Activated gamma-delta T cell treated with Interleukin-2 at 50 U/mL for 16 hours (primary cell): Measurements from ENCODE around the gene EIF4G3.
A peak's percentile ranks its signal among the peaks of the same experiment; 100 is the strongest.
"Not testable (repeated sequence)": the region's sequence is repeated elsewhere in the genome, so short reads cannot be mapped to it uniquely, and the experiment has no call there.

ENCODE experiments used
- DNase-seq: peaks from one replicate; pipeline ENCODE4 v3.0.0-alpha.2; 2020

EIF4G3 gene

GRCh38 chr1:21176586-21177555 lies at the start of gene EIF4G3:
EIF4G3 (minus strand) TSS chr1:21176897; CDS start chr1:21002742, 174,155 bp downstream.
- DNase-seq = peak; percentile 100

DNA sequence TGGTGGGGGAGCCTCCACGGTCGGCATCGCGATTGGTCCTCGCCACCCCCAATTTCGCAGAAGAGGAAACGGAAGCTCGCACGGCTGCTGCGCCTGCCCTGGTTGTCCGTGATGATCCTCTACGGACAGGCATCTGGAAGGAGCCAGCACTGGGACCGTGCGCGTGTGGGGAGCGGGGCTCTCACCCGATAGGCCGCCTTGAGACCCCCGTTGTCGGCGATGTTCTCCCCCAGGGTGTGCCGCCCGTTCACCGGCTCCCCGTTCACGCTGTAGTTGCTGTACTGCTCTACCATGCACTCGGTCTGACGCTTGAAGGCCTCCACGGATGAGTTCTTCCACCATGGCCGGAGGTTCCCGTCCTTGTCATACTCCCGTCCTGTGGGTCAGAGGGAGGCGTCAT lies 48.4 kb upstream of the EIF4G3 start:
- DNase-seq = no peak

- DNase-seq = no peak
Observed at GRCh38 chr1:21220815-21221214, 44.1 kb upstream of the EIF4G3 start.

DNA sequence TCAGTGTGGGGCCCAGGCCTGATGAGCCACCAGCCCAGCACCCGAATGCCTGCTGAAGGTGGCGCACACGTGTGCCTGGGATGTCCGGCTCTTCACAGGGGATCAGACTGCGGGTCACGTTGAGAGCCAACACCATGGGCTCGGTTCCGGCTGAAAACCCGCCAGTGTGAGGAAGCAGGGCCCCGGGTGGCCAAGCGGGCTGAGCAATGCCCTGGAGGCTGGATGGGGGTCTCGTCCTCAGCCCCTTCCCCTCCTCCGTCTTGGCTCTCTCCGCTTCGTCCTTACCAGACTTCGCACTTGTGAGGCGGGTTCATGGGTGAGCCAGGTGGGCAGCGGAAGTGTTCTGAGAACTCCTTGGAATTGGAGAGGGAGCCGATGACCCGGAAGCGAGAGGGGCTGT lies 43.0 kb upstream of the EIF4G3 start:
- DNase-seq = no peak

DNA sequence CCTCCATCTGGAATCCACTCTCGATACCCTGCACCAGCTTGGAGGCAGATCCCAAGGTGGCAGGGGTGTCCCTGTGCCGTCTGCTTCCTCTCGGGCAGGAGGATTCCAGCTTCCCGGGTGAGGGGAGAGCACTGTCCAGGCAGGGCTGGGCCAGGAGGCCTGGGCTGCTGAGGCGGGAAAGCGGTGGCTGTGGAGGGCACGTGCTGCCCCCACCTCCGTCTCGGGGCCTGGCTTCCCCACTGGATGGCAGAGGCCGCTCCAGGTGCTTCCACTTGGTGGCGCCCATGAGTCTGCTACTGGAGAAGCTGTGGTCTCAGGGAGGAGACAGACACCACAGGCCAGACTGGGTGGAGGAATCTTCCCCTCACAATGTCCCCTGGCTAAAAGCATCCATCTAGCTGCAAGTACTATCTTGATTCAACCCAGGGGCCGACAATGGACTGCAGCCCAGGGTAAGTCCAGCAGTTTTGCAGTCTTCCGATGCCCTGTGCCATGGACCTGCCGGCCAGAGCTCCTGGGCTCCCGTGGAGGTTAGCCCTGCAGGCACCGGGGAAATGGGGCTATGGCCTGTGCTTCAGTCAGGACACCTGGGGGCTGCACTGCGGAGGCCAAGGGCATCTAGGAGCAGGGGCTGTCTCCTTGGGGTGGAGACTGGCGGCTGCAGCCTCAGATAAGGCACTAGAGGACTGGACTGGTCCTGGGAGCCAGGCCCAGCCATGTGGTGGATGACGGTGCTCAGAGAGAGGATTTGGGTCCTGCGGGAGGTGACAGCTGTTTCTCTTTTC lies 41.3 kb upstream of the EIF4G3 start:
- DNase-seq = no peak

DNA sequence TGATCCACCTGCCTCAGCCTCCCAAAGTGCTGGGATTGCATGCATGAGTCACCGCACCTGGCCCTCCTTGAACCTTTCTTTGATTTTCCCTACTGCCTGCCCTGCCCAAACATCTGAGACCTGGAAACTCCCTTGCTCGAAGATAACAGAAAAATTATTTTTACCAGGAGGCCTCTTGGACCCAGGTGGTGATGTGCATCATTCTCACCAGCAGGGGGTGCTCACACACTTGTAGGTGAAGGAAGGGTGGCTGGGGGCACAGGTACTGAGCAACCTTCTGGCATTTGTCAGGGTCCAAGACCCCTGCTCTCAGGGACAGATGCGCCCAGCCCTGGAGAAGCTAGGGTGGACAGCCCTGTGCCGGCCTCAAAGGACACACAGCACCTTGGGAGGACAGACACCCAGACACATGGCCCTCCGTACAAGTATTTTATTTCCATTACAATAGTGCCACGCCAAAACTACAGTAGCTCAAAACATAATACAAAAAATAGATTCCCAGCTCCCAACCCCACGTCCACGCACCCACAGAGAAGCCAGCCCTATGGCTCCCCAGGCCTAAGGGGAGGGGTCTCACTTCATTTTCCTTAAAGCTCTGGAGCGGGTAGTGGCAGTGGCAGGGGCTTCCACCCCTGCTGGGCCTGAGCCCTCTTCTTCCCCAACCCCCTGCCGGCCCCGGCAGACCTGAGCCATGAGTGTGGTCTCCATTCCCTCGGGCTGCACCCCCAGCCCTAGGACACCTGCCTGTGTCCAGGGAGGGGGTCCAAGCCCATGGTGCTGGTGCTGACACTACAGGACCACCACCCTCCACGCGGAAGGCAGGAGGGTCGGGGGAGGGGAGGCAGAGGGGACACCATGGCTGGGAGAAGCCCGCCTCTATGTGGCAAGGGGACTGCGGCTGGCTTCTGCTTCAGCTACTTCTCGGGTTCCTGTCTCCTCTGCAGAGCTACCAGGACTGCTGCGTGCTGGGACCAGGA lies 40.4 kb upstream of the EIF4G3 start:
- DNase-seq = peak; percentile 65

DNA sequence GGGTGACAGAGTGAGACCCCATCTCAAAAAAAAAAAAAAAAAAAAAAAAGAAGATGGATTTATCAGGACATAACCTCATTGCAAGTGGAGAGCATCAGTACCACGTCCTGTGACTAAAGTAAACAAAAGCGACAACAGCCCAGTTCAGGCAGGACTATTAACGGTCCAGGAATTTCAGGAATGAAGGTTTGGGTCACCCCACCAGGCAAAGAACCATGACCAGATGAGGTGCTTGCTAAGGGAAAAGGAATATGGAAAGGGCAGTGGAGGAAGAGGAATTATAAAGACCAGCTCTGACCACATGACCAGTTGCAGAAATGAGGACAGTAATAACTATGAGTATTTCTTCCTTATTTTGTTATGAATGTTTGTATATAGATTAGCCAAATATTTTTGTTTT lies 35.4 kb upstream of the EIF4G3 start:
- no peak for DNase-seq

GRCh38 chr1:21208137-21208700 lies 31.5 kb upstream of the EIF4G3 start:
- not testable (repeated sequence) for DNase-seq

DNA sequence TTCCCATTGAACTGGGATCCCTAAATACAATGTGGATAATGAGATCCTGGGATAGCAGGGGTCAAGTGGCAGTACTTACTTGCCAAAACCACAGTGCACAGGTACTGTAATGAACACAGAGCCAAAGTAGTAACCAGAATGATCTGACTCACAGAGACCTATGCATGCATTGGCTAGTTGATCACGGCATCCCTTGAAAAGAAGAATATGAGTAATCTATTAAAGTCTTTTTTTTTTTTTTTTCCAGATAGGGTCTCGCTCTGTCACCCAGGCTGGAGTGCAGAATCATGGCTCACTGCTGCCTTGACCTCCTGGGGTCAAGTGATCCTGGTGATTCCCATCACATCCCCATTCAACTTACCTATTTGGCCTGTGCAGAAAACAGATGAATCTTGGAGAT lies 29.4 kb upstream of the EIF4G3 start:
- no peak for DNase-seq

GRCh38 chr1:21205416-21205815 lies 28.7 kb upstream of the EIF4G3 start:
- no peak for DNase-seq

DNA sequence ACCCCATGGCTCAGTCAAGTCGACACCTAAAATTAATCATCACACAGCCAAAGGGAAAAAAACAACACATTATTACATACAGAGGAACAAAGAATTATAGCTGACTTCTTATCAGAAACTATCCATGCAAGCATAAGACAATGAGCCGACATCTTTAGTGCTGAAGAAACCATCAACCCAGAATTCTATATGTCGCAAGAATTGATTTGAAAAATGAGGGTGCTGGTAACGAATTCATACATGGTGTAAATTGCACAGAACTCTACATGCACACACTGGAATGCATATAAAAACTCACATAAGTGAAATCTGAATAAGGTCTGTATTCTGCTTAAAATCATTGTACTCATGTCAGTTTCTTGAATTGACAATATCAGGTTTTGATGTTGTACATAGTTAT lies 25.0 kb upstream of the EIF4G3 start:
- DNase-seq = no peak

GRCh38 chr1:21201238-21201637 lies 24.5 kb upstream of the EIF4G3 start:
- DNase-seq = not testable (repeated sequence)

DNA sequence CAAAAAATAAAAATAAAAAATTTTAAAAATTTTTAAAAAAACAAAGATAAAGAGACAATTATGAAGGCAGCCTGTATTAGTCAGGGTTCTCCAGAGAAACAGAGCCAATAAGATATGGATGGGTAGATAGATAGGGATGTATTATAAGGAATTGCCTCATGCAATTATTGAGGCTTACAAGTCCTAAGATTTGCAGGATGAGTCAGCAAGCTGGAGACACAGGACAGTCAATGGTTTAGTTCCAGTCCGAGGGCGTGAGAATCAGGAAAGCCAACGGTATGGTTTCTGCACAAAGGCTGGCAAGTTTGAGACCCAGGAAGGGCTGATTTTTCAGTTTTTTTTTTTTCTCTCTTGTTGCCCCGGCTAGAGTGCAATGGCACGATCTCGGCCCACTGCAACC lies 24.1 kb upstream of the EIF4G3 start:
- no peak for DNase-seq

GRCh38 chr1:21198929-21199328 lies 22.2 kb upstream of the EIF4G3 start:
- no peak for DNase-seq

GRCh38 chr1:21192871-21193270 lies 16.2 kb upstream of the EIF4G3 start:
- no peak for DNase-seq

- no peak for DNase-seq
Observed at GRCh38 chr1:21192284-21192683, 15.6 kb upstream of the EIF4G3 start.

- DNase-seq = not testable (repeated sequence)
Observed at GRCh38 chr1:21190771-21191170, 14.1 kb upstream of the EIF4G3 start.

DNA sequence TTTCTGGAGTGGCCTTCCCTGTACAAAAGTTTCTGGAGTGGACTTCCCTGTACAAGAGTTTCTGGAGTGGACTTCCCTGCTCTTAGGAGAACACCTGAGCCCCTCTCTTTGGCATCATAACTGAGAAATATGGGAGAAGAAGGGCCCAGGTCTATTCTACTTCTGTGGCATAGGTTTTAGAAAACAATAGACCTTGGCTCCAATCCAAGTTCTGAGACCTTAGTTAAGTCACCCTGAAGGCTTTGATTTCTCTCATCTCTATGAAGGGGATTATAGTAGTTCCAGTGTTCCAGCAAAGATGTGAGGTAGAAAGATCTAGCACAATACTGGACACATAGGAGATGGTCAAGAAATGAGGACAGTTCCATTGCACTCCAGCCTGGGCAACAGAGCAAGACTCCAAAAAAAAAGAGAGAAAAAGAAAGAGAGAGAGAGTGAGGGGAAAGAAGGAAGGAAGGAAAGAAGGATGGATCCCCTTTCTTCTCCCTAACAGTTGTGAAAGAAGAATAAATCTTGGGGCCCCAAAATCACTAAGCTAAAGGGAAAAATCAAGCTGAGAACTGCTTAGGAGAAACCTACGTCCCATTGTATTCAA lies 13.3 kb upstream of the EIF4G3 start:
- DNase-seq = no peak

DNA sequence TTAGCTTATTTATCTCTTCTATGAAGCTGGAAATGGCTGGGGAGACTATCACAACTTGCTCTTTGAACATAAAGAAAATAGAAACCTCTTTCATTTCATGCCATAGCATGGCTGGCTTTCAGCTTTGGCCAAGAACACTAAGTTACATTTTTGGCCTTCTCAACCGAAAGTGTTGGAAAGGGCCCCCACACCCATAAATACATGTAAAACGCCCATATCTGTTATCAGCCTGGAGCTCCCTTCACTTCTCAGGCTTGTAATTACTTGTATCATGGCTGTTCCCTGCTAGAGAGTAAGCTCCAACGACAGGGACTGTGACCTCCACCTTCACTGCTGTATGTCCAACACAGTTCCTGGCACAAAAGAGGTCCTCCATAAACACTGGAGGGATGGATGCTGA lies 12.7 kb upstream of the EIF4G3 start:
- no peak for DNase-seq

DNA sequence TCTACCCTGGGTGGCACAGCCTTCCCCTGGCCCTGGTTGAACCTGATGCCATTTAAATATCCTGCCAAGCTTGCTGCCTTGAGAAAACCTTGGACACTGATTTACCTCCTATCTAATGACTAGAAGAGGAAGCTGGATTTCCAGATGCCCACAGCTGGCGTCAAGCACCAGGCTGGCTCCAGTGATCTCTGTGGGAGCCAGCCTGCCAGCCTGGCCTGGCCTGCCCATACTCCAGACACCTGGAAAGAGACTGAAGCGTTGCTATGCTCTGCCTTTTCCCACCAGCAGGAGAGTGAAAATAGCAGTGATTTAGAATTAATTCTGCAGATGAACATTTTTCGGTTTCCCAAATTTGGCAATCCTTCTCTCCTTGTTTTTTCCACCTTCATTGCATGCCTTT lies 11.5 kb upstream of the EIF4G3 start:
- no peak for DNase-seq

DNA sequence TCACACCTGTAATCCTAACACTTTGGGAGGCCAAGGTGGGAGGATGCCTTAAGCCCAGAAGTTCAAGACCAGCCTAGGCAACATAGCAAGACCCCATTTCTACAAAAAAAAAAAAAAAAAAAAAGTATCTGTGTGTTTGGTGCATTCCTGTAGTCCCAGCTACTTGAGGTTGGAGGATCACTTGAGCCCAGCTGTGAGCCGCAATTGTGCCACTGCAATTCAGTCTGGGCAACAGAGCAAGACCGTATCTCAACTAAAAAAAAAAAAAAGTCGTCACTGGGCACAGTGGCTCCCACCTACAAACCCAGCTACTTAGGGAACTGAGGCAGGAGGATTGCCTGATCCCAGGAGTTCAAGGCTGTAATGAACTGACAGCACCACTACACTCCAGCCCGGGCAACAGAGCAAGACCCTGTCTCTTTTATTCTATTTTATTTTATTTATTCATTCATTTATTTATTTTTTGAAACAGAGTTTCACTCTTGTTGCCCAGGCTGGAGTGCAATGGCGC lies 8.6 kb upstream of the EIF4G3 start:
- no peak for DNase-seq

DNA sequence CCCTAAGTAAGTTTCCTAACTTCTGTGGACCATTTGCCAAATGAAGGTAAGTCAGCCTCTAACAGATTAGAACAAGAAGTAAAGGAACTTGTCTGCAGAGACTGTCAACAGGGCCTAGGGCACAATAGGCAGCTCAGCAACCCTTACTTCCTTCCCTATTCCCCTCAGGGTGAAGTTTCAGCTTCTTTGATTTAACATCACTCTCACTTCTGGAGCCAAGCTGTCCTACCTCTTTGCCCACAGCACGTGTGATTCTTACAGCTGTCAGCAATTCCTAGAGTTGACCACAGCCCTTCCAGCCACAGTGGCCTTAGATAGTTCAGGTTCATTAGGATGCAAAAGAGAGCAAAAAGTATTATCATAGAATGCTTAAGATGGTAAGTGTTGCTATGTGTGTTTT lies 7.6 kb upstream of the EIF4G3 start:
- DNase-seq = no peak
